Liver (tissue), 9 donors: ENCODE measurements around the gene YBX2. TPM values are rescaled to one million over a fixed set of nuclear protein-coding genes. Genes with fewer than 3 reads are reported as not detected.

Experiments
- DNase-seq: peaks from one replicate; pipeline ENCODE4 v3.0.0-alpha.2; 2017; ENCODE audit warnings: low spot score
- H3K27ac ChIP-seq, 2 donors: one replicate each; pipeline ENCODE4 v1.7.0; 2013; ENCODE audit warnings: inconsistent platforms in 2 of 2, low read length in 2 of 2, control low read depth in 1 of 2, low read depth in 1 of 2, mild to moderate bottlenecking in 1 of 2
- H3K27me3 ChIP-seq, 4 donors: one replicate each; pipeline versions ENCODE4 v1.6.1 to v1.7.0; 2013; ENCODE audit warnings: low read length in 3 of 4, inconsistent platforms in 1 of 4, mild to moderate bottlenecking in 1 of 4, moderate library complexity in 1 of 4; ENCODE audit not compliant: control insufficient read depth in 4 of 4, insufficient read depth in 4 of 4
- H3K36me3 ChIP-seq, 4 donors: one replicate each; pipeline versions ENCODE4 v1.6.1 to v1.7.0; 2013; ENCODE audit warnings: low read length in 3 of 4, mild to moderate bottlenecking in 3 of 4, low read depth in 1 of 4, moderate library complexity in 1 of 4; ENCODE audit not compliant: control insufficient read depth in 4 of 4, insufficient read depth in 3 of 4
- H3K4me1 ChIP-seq, 4 donors: one replicate each; pipeline versions ENCODE4 v1.6.1 to v1.7.0; 2013; ENCODE audit warnings: low read length in 3 of 4, mild to moderate bottlenecking in 3 of 4, moderate library complexity in 1 of 4; ENCODE audit not compliant: control insufficient read depth in 4 of 4, insufficient read depth in 4 of 4
- H3K4me3 ChIP-seq, 3 donors: one replicate each; pipeline versions ENCODE4 v1.6.1 to v1.7.0; 2013; ENCODE audit warnings: low read length in 3 of 3, control low read depth in 1 of 3, low read depth in 1 of 3, mild to moderate bottlenecking in 1 of 3
- H3K9ac ChIP-seq, 2 donors: one replicate each; pipeline ENCODE4 v1.7.0; 2013; ENCODE audit warnings: low read length in 2 of 2, mild to moderate bottlenecking in 2 of 2, moderate library complexity in 2 of 2, control low read depth in 1 of 2, low read depth in 1 of 2
- H3K9me3 ChIP-seq, 4 donors: one replicate each; pipeline versions ENCODE4 v1.6.1 to v1.7.0; 2013; ENCODE audit warnings: low read length in 3 of 4; ENCODE audit not compliant: control insufficient read depth in 4 of 4
- ATF3 ChIP-seq: IDR thresholded peaks from 2 replicates; pipeline ENCODE4 v1.6.1; 2016; ENCODE audit warnings: antibody characterized with exemption
- CTCF ChIP-seq: fragments of 150-350 bp; IDR thresholded peaks from 2 replicates; pipeline ENCODE4 v1.5.1; 2017; ENCODE audit warnings: improper control_type of control experiment, low read depth, low read length; ENCODE audit not compliant: missing input control
- EGR1 ChIP-seq, 2 donors: IDR thresholded peaks; 2 replicates each; pipeline ENCODE4 v1.6.1; 2016 to 2018; ENCODE audit warnings: antibody characterized with exemption in 2 of 2, low read depth in 2 of 2
- FOXA2 ChIP-seq: IDR thresholded peaks from 2 replicates; pipeline ENCODE4 v1.6.1; 2016; ENCODE audit warnings: antibody characterized with exemption
- HNF4A ChIP-seq, 2 donors: conservative IDR thresholded peaks; 2 replicates each; pipeline ENCODE4 v1.6.1; 2016; ENCODE audit warnings: antibody characterized with exemption in 2 of 2, mild to moderate bottlenecking in 2 of 2
- REST ChIP-seq: IDR thresholded peaks from 2 replicates; pipeline ENCODE4 v1.6.1; 2016; ENCODE audit warnings: antibody characterized with exemption, mild to moderate bottlenecking
- SP1 ChIP-seq: IDR thresholded peaks from 2 replicates; pipeline ENCODE4 v1.6.1; 2018; ENCODE audit warnings: antibody characterized with exemption, mild to moderate bottlenecking
- YY1 ChIP-seq: IDR thresholded peaks from 2 replicates; pipeline ENCODE4 v1.6.1; 2016; ENCODE audit warnings: antibody characterized with exemption, mild to moderate bottlenecking
- WGBS: extraction: QIAGEN DNeasy Blood & Tissue Kit; methylation state at CpG from one replicate; pipeline ENCODE4 v1.1.7; 2013; 5-methylcytosine and 5-hydroxymethylcytosine counted together
- polyA plus RNA-seq, 2 donors: library from polyadenylated mRNA; stranded (reverse) in 1 of 2; unstranded in 1 of 2; fragments of 200-250 nt in 1 of 2; fragments of >200 nt in 1 of 2; fragmentation: Nextera tagmentation in 1 of 2; extraction: Ambion mirVana in 1 of 2; gene quantifications; one replicate each; pipeline versions ENCODE4 v1.2.1 to v1.2.3, GENCODE V29; 2013 to 2015
- total RNA-seq, 2 donors: library from RNA; depleted of rRNA; stranded (reverse); fragments of >200 nt; gene quantifications; one replicate each; pipeline ENCODE4 v1.2.3, GENCODE V29; 2014
- donor health status: healthy.
- donor health status: healthy.
- donor health status: healthy.
- donor health status: healthy.
- donor health status: healthy.

YBX2 gene
- total and polyA plus RNA-seq, 4 donors = 0.33 to 0.75 (median 0.57) TPM

- no peak for TF ChIP-seq ATF3
- no peak for TF ChIP-seq EGR1 (IDR thresholded peaks at IDR 0.05; ENCODE audit: low read depth in 2 of 2)
- peak; percentile 57 for TF ChIP-seq YY1
- TF ChIP-seq FOXA2 = no peak
- TF ChIP-seq HNF4A (conservative IDR thresholded peaks at IDR 0.05) = no peak
- no peak for TF ChIP-seq CTCF
- peak; percentile 53 for TF ChIP-seq SP1
Measured at GRCh38 chr17:7308625-7309433, 14.4 kb upstream of the YBX2 start (continued).

- H3K27ac ChIP-seq = peak overlapping the region; percentile 96 to 99
Measured at GRCh38 chr17:7307686-7308624, 13.5 kb upstream of the YBX2 start.

More at GRCh38 chr17:7307686-7308624, 13.5 kb upstream of the YBX2 start:
- no peak for TF ChIP-seq REST
- TF ChIP-seq SP1 = no peak
- TF ChIP-seq YY1 = no peak
- peaks cover 7 to 33% (median 21%) of the 10 kb centered on the region in 4 donors for H3K4me1 ChIP-seq
- H3K27me3 ChIP-seq = no peaks in the 10 kb centered on the region
- WGBS = under 1% methylated on average over 104 of the region's 104 CpGs
- peak; percentile 59 for DNase-seq
- H3K36me3 ChIP-seq = peaks cover 16 to 31% (median 28%) of the 10 kb centered on the region in 4 donors
- H3K4me3 ChIP-seq = peak overlapping the region; percentile 92 to 95 (median 93)
- peak overlapping the region; percentile 83 to 96 for H3K9ac ChIP-seq
- no peaks in the 10 kb centered on the region for H3K9me3 ChIP-seq
